KOPT-K1 (cell line): ENCODE results near the gene LTBP2.
A peak's percentile ranks its signal among the peaks of the same experiment; 100 is the strongest.

Experiments used
- H3K27ac ChIP-seq: fragments of 200-600 bp; sonication (generic); 2 replicates; pipeline ENCODE4 v1.5.1; 2016; ENCODE audit warnings: antibody characterized with exemption, mild to moderate bottlenecking, low read depth, low read length; ENCODE audit not compliant: poor library complexity, severe bottlenecking
- H3K36me3 ChIP-seq: fragments of 200-600 bp; sonication (generic); 2 replicates; pipeline ENCODE4 v1.5.1; 2017; ENCODE audit warnings: antibody characterized with exemption, mild to moderate bottlenecking, low read length, moderate library complexity; ENCODE audit not compliant: insufficient read depth
- H3K9me3 ChIP-seq: fragments of 200-600 bp; sonication (generic); 2 replicates; pipeline ENCODE4 v1.5.1; 2017; ENCODE audit warnings: antibody characterized with exemption, low read length, mild to moderate bottlenecking; ENCODE audit not compliant: insufficient read depth, poor library complexity, severe bottlenecking

Gene LTBP2

DNA sequence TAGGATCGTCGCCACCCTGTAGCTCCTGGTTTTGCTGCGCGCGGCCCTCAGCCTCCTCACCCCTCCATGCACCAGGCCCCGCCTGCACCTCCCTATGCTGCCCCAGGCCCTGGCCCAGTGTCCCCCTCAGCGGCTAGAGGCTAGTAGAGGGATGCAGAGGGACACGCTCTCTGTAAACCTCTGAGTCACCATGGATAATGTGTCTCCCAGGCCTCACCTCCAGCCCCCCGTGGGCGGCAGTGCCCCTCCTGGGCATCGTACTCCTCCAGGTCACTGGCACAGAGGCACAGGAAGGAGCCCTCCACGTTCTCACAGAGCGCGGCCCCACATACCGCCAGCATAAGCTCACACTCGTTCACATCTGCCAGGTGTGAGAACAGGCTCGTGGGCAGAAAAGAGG, 106.2 kb downstream of the LTBP2 start:
- Histone ChIP-seq H3K9me3 (no peaks in the 10 kb centered on the region), H3K36me3 (no peaks in the 10 kb centered on the region), H3K27ac (no peak overlapping the region)

- Histone ChIP-seq H3K27ac (no peak overlapping the region), H3K36me3 (no peaks in the 10 kb centered on the region), H3K9me3 (no peaks in the 10 kb centered on the region)
Observed at GRCh38 chr14:74504874-74505720, 106.9 kb downstream of the LTBP2 start.

- H3K27ac ChIP-seq: no peak overlapping the region
- H3K9me3 ChIP-seq: no peaks in the 10 kb centered on the region
- no peaks in the 10 kb centered on the region for H3K36me3 ChIP-seq
Observed at GRCh38 chr14:74504412-74504811, 107.6 kb downstream of the LTBP2 start.

DNA sequence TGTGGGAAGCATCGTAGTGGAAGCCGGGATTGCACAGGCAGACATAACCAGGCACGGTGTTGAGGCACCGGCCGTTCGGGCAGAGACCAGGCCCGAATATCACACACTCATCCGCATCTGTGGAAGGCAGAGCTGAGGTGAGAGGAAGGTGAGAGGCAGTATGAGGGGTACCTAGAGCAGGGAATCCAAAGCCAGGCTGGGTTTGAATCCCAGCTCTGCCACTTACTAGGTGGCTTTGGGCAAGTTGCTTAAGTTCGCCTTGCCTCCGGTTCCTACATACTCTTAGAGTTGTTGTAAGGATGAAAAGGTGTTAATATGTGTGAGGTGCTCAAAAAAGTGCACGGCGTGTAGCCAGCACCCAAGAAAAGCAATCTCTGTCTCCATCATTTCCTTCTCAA, 108.1 kb downstream of the LTBP2 start:
- no peak overlapping the region for H3K27ac ChIP-seq
- H3K36me3 ChIP-seq: no peaks in the 10 kb centered on the region

DNA sequence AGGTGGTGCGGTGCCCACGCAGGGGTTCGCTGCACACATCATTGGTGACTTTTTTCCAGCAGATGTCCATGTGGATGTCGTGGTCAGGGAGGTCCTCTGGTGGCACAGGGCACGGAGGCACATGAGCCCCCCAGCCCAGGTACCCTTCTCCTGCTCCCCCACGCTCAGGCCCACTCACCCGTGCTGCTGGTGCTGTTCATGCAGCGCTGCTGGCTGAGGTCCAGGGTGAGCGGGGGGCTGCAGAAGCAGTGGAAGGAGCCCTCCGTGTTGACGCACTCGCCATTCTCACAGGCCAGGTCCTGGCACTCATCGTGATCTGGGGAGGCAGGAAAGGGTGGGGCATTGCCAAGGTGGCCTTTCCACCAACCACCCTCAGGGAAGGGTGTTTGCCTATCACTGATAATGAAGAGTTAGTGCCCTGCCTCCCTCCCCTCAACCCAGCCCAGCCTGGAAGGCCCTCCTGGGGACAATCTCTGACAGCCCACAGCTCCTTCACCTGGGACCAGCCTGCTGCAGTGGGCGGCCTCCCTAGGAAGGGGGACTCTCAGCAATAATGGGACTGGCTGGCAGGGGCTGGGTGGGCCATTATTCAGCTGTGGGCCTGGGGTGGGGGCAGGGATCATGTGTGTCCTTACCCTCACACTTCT, 108.6 kb downstream of the LTBP2 start:
- Histone ChIP-seq H3K36me3 (no peaks in the 10 kb centered on the region), H3K9me3 (no peaks in the 10 kb centered on the region), H3K27ac (no peak overlapping the region)

More for the DNA sequence above, 108.1 kb downstream of the LTBP2 start:
- no peaks in the 10 kb centered on the region for H3K9me3 ChIP-seq

- Histone ChIP-seq H3K36me3 (no peaks in the 10 kb centered on the region), H3K27ac (no peak overlapping the region), H3K9me3 (no peaks in the 10 kb centered on the region)
Observed at GRCh38 chr14:74502236-74503019, 109.6 kb downstream of the LTBP2 start.

DNA sequence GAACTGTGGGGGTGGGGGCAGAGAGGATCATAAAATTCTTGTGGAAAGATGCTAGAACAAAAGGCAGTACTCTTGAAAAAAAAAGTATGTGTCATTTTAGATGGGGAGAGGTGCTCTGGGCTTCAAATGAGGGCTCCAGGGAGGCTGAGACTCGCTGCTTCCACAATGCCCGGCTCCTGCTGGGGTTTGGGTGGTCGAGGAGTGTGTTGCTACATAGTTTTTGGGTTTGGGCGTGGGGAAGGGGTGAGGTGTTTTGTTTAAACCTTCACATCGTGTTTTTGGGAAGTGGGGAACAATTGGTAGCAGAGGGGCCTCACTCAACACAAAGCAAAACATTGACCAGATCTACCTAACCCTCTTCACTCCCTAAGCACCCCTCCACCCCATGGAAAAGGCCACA, 110.3 kb downstream of the LTBP2 start:
- Histone ChIP-seq H3K36me3 (0 out of 2 replicates have a peak, but pooled peaks cover 4% of the 10 kb centered on the region), H3K9me3 (no peaks in the 10 kb centered on the region), H3K27ac (no peak overlapping the region)

- Histone ChIP-seq H3K27ac (no peak overlapping the region), H3K36me3 (0 out of 2 replicates have a peak, but pooled peaks cover 7% of the 10 kb centered on the region), H3K9me3 (no peaks in the 10 kb centered on the region)
Observed at GRCh38 chr14:74501135-74501614, 110.9 kb downstream of the LTBP2 start.

GRCh38 chr14:74500417-74501134, 111.5 kb downstream of the LTBP2 start:
- Histone ChIP-seq H3K9me3 (no peaks in the 10 kb centered on the region), H3K27ac (no peak overlapping the region), H3K36me3 (peaks cover 12% of the 10 kb centered on the region; the same call in 1 of the 2 replicates)

GRCh38 chr14:74495356-74495755, 116.7 kb downstream of the LTBP2 start:
- Histone ChIP-seq H3K36me3 (peaks cover 17% of the 10 kb centered on the region; the same call in 1 of the 2 replicates), H3K27ac (no peak overlapping the region), H3K9me3 (no peaks in the 10 kb centered on the region)

DNA sequence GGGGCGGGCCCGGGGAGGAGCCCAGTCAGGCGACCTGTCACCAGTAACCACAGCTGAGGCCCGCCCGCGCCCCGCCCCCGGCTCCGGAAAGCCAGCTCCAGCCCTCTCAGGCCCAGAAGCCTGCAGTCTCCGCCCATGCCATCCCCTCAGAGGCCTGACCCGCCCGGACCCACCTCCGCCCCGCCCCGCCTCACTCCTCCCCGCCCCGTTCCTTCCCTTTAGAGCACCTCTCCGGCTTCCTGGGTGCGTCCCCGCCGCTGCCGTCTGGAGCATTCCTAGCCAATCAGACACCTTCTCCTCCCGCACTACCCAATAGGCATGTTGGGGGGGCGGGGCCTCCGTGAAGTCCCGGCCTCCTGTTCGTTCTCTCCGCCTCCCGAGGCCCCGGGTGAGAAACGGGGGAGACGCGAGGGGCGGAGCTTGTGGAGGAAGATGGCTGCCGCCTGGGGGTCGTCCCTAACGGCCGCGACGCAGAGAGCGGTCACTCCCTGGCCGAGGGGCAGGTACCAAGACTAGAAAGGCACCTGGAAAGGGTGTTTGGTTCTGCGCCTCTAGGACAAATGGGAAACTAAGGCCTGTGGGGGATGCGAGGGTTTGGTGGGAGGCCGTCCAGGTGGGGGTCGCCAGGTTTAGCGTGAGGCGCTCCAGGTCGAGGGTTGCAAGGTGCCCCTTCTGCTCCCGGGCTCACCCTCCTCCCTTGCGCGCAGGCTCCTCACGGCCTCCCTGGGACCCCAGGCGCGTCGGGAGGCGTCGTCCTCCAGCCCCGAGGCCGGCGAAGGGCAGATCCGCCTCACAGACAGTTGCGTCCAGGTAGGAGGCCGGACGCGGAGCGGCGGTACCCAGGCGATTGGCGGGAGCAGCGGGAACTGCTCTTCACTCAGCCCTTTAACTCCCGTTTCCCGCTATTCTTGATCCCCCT, 118.4 kb downstream of the LTBP2 start, which contains the start of gene ISCA2:
TSS of gene ISCA2 (plus strand) at position 423 of the 919 bp plus-strand sequence. CDS start at position 433, 10 bp downstream.
- no peaks in the 10 kb centered on the region for H3K9me3 ChIP-seq
- H3K27ac ChIP-seq: peak within 1 kb of the TSS; percentile 71
- H3K36me3 ChIP-seq: peaks cover 17% of the 10 kb centered on the region; the same call in 1 of the 2 replicates

DNA sequence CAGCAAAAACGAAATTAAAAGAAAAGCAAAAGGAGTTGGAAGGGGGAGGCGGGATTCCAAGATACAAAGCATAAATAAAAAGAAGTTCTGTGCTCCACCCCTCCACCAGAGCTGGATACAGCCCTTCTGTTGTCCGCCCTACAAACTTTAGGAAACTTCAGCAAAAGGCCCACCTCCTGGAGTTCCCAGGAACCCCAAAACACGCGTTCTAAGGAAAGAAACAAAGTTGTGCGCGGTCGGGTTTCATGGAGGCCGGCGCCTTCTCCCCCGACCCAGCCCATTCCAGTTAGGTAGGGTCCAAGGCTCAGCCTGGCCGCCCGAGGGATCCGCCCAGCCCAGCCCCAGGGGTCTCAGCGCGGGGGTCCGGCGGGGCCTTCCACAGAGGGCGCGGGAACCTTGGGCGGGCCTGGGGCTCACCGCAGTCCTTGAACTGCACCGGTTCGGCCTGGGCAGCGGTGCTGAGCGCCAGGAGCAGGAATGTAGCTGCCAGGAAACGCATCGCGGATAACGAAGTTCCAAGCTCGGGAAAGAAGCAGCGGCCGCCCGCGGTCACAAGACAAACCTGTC, 119.2 kb downstream of the LTBP2 start, which contains the start of gene NPC2:
TSS of gene NPC2 (minus strand) at position 530 of the 567 bp plus-strand sequence. CDS start at position 499, 31 bp downstream.
- Histone ChIP-seq H3K27ac (peak within 1 kb of the TSS; percentile 71), H3K36me3 (peaks cover 17% of the 10 kb centered on the region; the same call in 1 of the 2 replicates), H3K9me3 (no peaks in the 10 kb centered on the region)
